PFSK-1 (cell line): Measurements from ENCODE around the gene OSGIN1.

Experiments used
- FOXP2 ChIP-seq: optimal IDR thresholded peaks from 2 replicates; pipeline ENCODE3; 2011; ENCODE audit warnings: borderline replicate concordance, control low read depth, inconsistent platforms; ENCODE audit not compliant: insufficient read depth; ENCODE audit errors: extremely low read length, extremely low read depth
- POLR2AphosphoS5 ChIP-seq: IDR thresholded peaks from 2 replicates; pipeline ENCODE4 v1.6.1; 2012; ENCODE audit warnings: low read depth, mild to moderate bottlenecking, control low read depth, low read length, moderate library complexity
- REST ChIP-seq, 2 experiments: IDR thresholded peaks; 2 replicates each; pipeline versions ENCODE4 v1.6.1 to v1.8.0; 2011 to 2012; ENCODE audit warnings: low read depth in 2 of 2, low read length in 2 of 2, control low read depth in 1 of 2, inconsistent platforms in 1 of 2, mild to moderate bottlenecking in 1 of 2, moderate library complexity in 1 of 2; ENCODE audit not compliant: insufficient read depth in 1 of 2
- SIN3A ChIP-seq: IDR thresholded peaks from 2 replicates; pipeline ENCODE4 v1.6.1; 2012; ENCODE audit warnings: mild to moderate bottlenecking, low read length, moderate library complexity, borderline replicate concordance; ENCODE audit not compliant: insufficient read depth
- TAF1 ChIP-seq: IDR thresholded peaks from 2 replicates; pipeline ENCODE4 v1.6.1; 2012; ENCODE audit warnings: low read length, control low read depth, borderline replicate concordance; ENCODE audit not compliant: insufficient read depth

OSGIN1 gene

GRCh38 chr16:84009282-84009681 is 56.2 kb downstream of the OSGIN1 start:
- no peak for TF ChIP-seq FOXP2
- no peak for TF ChIP-seq SIN3A

GRCh38 chr16:84013787-84014569 is 60.9 kb downstream of the OSGIN1 start:
- TF ChIP-seq POLR2AphosphoS5 (no peak), REST (IDR thresholded peaks at IDR 0.05; ENCODE audit: insufficient read depth in 1 of 2, low read depth in 2 of 2, low read length in 2 of 2) (no peak), FOXP2 (no peak), TAF1 (no peak)

- TF ChIP-seq SIN3A (no peak), TAF1 (no peak), REST (IDR thresholded peaks at IDR 0.05; ENCODE audit: insufficient read depth in 1 of 2, low read depth in 2 of 2, low read length in 2 of 2) (no peak), POLR2AphosphoS5 (no peak), FOXP2 (no peak)
Observed at GRCh38 chr16:84014570-84015327, 61.7 kb downstream of the OSGIN1 start.

GRCh38 chr16:84015399-84015798 is 62.4 kb downstream of the OSGIN1 start:
- no peak for TF ChIP-seq REST (IDR thresholded peaks at IDR 0.05; ENCODE audit: insufficient read depth in 1 of 2, low read depth in 2 of 2, low read length in 2 of 2)
- no peak for TF ChIP-seq SIN3A
- no peak for TF ChIP-seq TAF1
- no peak for TF ChIP-seq FOXP2
- TF ChIP-seq POLR2AphosphoS5, result no peak
